Activated CD8-positive, alpha-beta T cell treated with anti-CD3 and anti-CD28 coated beads for 36 hours (primary cell): Measurements from ENCODE around the gene OR56B4. TPM values are rescaled to one million over a fixed set of nuclear protein-coding genes. Genes with fewer than 3 reads are reported as not detected.
"Not testable (repeated sequence)": the region's sequence is repeated elsewhere in the genome, so short reads cannot be mapped to it uniquely, and the experiment has no call there.

ENCODE experiments used
- ATAC-seq: fragments of 200-7000 bp; cut with Tn5 transposase; one replicate; pipeline ENCODE4 v1.10.0; 2021; ENCODE audit warnings: mild to moderate bottlenecking, moderate library complexity
- CTCF ChIA-PET: fragments of 350-600 bp; sonication (Branson Sonifier 250); formaldehyde crosslinking; loops from one replicate; lab custom pipeline; 2021; ENCODE audit warnings: antibody characterized with exemption; lab: Charles Lee
- POLR2A ChIA-PET: fragments of 350-600 bp; sonication (Branson Sonifier 250); formaldehyde crosslinking; loops from one replicate; lab custom pipeline; 2021; ENCODE audit warnings: antibody characterized with exemption; lab: Charles Lee
- DNase-seq: peaks from one replicate; pipeline ENCODE4 v3.0.0-alpha.2; 2020
- H3K27ac Mint-ChIP-seq: one replicate; pipeline ENCODE4 v1.8.0; 2021; ENCODE audit warnings: mild to moderate bottlenecking, mixed read lengths
- H3K27me3 Mint-ChIP-seq: one replicate; pipeline ENCODE4 v1.8.0; 2021; ENCODE audit warnings: mixed read lengths
- H3K36me3 Mint-ChIP-seq: one replicate; pipeline ENCODE4 v1.8.0; 2021; ENCODE audit warnings: low read depth, mixed read lengths
- H3K4me1 Mint-ChIP-seq: one replicate; pipeline ENCODE4 v1.8.0; 2021; ENCODE audit warnings: low read depth, mixed read lengths
- H3K4me3 Mint-ChIP-seq: one replicate; pipeline ENCODE4 v1.8.0; 2021; ENCODE audit warnings: mild to moderate bottlenecking, moderate library complexity, mixed read lengths
- H3K9me3 Mint-ChIP-seq: one replicate; pipeline ENCODE4 v1.8.0; 2021; ENCODE audit warnings: mixed read lengths
- intact Hi-C: fragments of 100-400 bp; cut with micrococcal nuclease; formaldehyde crosslinking; loops from one replicate; pipeline ENCODE4 v1.10.0; 2022
- total RNA-seq, 2 experiments: library from RNA; stranded (reverse); gene quantifications; one replicate each; pipeline ENCODE4 v1.2.3, GENCODE V29; 2021
- TF ChIP-seq, protein P1 (sequence below): fragments of 200-600 bp; IDR thresholded peaks from one replicate; pipeline ENCODE4 v1.8.0; 2022; ENCODE audit warnings: antibody characterized with exemption, mild to moderate bottlenecking

OR56B4 gene
- total RNA-seq, 2 experiments from 2014 or later = not detected

DNA sequence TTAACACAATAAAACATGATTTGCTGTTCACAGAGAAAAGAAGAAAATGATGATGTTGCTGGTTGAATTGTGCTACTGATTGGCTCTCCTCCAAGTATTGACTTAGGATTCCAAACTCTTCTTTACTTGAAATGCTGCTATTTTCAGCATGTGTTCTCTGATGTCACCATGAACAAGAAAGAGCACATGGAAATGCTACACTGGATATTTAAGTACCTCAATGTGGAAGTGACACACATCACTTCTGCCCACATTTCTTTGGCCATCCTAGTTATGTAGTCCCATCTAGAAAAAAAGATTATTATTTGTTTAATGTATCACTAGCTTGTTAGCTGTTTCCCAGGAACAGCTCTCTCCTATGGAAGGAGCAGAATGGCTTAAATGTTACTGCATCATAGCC lies 35.5 kb downstream of the OR56B4 start:
- no peaks in the 10 kb centered on the region for H3K4me1 Mint-ChIP-seq
- H3K27me3 Mint-ChIP-seq = peaks cover 4% of the 10 kb centered on the region
- H3K9me3 Mint-ChIP-seq = no peaks in the 10 kb centered on the region
- no peak overlapping the region for H3K27ac Mint-ChIP-seq
- ChIA-PET POLR2A (no interaction called here), CTCF (no interaction called here)
- intact Hi-C loops = no loop called here
- DNase-seq (no peak), ATAC-seq (no peak)
- TF ChIP-seq, protein P1, sequence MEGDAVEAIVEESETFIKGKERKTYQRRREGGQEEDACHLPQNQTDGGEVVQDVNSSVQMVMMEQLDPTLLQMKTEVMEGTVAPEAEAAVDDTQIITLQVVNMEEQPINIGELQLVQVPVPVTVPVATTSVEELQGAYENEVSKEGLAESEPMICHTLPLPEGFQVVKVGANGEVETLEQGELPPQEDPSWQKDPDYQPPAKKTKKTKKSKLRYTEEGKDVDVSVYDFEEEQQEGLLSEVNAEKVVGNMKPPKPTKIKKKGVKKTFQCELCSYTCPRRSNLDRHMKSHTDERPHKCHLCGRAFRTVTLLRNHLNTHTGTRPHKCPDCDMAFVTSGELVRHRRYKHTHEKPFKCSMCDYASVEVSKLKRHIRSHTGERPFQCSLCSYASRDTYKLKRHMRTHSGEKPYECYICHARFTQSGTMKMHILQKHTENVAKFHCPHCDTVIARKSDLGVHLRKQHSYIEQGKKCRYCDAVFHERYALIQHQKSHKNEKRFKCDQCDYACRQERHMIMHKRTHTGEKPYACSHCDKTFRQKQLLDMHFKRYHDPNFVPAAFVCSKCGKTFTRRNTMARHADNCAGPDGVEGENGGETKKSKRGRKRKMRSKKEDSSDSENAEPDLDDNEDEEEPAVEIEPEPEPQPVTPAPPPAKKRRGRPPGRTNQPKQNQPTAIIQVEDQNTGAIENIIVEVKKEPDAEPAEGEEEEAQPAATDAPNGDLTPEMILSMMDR = no peak
- H3K36me3 Mint-ChIP-seq = no peaks in the 10 kb centered on the region
- H3K4me3 Mint-ChIP-seq = no peak overlapping the region

DNA sequence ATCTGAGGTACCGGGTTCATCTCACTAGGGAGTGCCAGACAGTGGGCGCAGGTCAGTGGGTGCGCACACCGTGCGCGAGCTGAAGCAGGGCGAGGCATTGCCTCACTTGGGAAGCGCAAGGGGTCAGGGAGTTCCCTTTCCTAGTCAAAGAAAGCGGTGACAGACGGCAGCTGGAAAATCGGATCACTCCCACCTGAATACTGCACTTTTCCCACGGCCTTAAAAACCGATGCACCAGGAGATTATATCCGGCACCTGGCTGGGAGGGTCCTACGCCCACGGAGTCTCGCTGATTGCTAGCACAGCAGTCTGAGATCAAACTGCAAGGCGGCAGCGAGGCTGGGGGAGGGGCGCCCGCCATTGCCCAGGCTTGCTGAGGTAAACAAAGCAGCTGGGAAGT lies 36.3 kb downstream of the OR56B4 start:
- H3K27me3 Mint-ChIP-seq, DNase-seq, POLR2A ChIA-PET, ATAC-seq, H3K36me3 Mint-ChIP-seq, intact Hi-C loops, H3K4me1 Mint-ChIP-seq, CTCF ChIA-PET, H3K27ac Mint-ChIP-seq, H3K9me3 Mint-ChIP-seq, H3K4me3 Mint-ChIP-seq: not testable (repeated sequence)

DNA sequence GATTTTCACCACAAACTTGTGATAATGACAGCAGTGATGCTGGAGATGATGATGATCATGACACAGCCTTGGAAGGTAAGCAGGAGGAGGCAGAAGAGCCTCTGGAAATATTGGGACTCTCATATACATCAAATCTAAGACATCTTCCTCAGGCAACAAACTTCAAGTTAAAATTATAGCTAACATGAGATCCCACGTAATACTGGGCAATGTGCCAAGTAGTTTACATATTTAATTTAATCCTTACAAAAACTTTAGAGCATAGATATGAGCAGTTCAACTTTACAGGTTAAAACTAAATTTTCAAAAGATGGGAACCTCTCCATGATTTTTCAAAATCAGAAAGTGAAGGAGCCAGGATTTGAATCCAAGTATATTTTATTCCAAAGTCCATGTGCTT lies 43.6 kb downstream of the OR56B4 start:
- Mint-ChIP-seq H3K9me3 (peaks cover 3% of the 10 kb centered on the region), H3K27me3 (peaks cover 2% of the 10 kb centered on the region)

GRCh38 chr11:6152126-6152525 lies 44.6 kb downstream of the OR56B4 start:
- peaks cover 2% of the 10 kb centered on the region for H3K27me3 Mint-ChIP-seq
- ChIA-PET CTCF (no interaction called here), POLR2A (no interaction called here)
- H3K9me3 Mint-ChIP-seq = peaks cover 3% of the 10 kb centered on the region
- intact Hi-C loops = no loop called here
- H3K4me3 Mint-ChIP-seq = no peak overlapping the region
- H3K4me1 Mint-ChIP-seq = no peaks in the 10 kb centered on the region
- TF ChIP-seq, protein P1 = no peak
- H3K27ac Mint-ChIP-seq = no peak overlapping the region
- DNase-seq = no peak
- no peak for ATAC-seq
- H3K36me3 Mint-ChIP-seq = no peaks in the 10 kb centered on the region

More for the DNA sequence above, 43.6 kb downstream of the OR56B4 start:
- CTCF ChIA-PET = no interaction called here
- POLR2A ChIA-PET = no interaction called here
- Mint-ChIP-seq H3K4me3 (no peak overlapping the region), H3K4me1 (no peaks in the 10 kb centered on the region), H3K27ac (no peak overlapping the region), H3K36me3 (no peaks in the 10 kb centered on the region)
- DNase-seq = no peak
- intact Hi-C loops = no loop called here
- TF ChIP-seq, protein P1 = no peak
- ATAC-seq = no peak

DNA sequence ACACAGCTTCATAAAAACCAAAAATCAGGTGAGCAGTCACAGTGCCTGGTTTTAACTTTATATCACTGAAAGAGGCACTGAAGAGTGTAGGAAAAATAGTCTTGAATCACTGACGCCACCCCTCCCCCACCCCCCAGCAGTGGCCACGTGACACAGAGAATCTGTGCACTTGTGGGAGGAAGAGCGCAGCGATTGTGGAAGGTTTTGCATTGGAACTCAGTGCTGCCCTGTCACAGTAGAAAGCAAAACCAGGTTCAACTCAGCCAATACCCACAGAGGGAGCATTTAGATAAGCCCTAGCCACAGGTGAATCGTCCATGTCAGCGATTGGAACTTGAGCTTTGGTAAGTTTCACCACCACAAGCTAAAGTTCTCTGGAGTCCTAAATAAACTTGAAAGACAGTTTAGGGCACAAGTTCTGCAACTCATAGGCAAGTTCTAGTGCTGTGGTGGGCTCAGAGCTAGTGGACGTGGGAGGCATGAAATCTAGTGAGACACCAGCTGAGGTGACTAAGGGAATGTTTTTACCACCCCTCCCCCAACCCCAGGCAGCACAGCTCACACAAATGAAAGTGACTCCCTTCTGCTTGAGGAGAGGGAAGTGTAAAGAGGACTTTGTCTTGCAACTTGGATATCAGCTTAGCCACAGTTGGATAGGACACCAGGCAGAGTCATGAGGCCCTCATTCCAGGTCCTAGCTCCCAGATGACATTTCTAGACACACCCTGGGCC lies 49.3 kb downstream of the OR56B4 start:
- CTCF ChIA-PET = interaction anchor here (1.3 to 1.4 kb wide), 2 partner anchors 59 to 133 kb away, joined by 3 read pairs; no protein-coding TSS in a partner anchor
- Mint-ChIP-seq H3K27ac (no peak overlapping the region), H3K36me3 (no peaks in the 10 kb centered on the region), H3K9me3 (no peaks in the 10 kb centered on the region), H3K27me3 (no peaks in the 10 kb centered on the region), H3K4me1 (no peaks in the 10 kb centered on the region), H3K4me3 (no peak overlapping the region)
- no peak for ATAC-seq
- TF ChIP-seq, protein P1 = no peak
- no peak for DNase-seq
- intact Hi-C loops = no loop called here
- POLR2A ChIA-PET = no interaction called here

Other genes starting within 250 kb of the OR56B4 start
- not detected for gene OR52E8, start 250.0 kb upstream of the OR56B4 start, total RNA-seq
- gene OR52E4, start 227.1 kb upstream of the OR56B4 start, total RNA-seq = not detected
- gene OR52E5, start 214.5 kb upstream of the OR56B4 start, total RNA-seq = not detected
- not detected for gene OR56A3, start 165.4 kb upstream of the OR56B4 start, total RNA-seq
- not detected for gene OR56A5, start 139.2 kb upstream of the OR56B4 start, total RNA-seq
- not detected for gene OR52L1, start 120.7 kb upstream of the OR56B4 start, total RNA-seq
- not detected for gene OR56A4, start 100.7 kb upstream of the OR56B4 start, total RNA-seq
- not detected for gene OR56A1, start 76.9 kb upstream of the OR56B4 start, total RNA-seq
- not detected for gene OR52B2, start 62.6 kb downstream of the OR56B4 start, total RNA-seq
- not detected for gene OR52W1, start 91.5 kb downstream of the OR56B4 start, total RNA-seq
- not detected for gene C11orf42, start 97.9 kb downstream of the OR56B4 start, total RNA-seq
- gene FHIP1B, start 127.0 kb downstream of the OR56B4 start, total RNA-seq = 10 to 100 TPM; 14.9 to 15.1 TPM
- under 1 TPM in 1 of 2 experiments, not detected in 1; 0.18 TPM for gene CNGA4, start 131.4 kb downstream of the OR56B4 start, total RNA-seq
- not detected for gene CCKBR, start 152.2 kb downstream of the OR56B4 start, total RNA-seq
- gene CAVIN3, start 212.8 kb downstream of the OR56B4 start, total RNA-seq = 10 to 100 TPM; 13.3 to 15.9 TPM